GM12892 (cell line): ENCODE results near the gene TRDMT1.

Experiments
- POLR2A ChIP-seq: IDR thresholded peaks from 2 replicates; pipeline ENCODE4 v1.6.1; 2011; ENCODE audit warnings: low read depth, low read length, control low read depth
- POLR2AphosphoS5 ChIP-seq: IDR thresholded peaks from 2 replicates; pipeline ENCODE4 v1.6.1; 2011; ENCODE audit warnings: low read depth, low read length, control low read depth
- TAF1 ChIP-seq: IDR thresholded peaks from 2 replicates; pipeline ENCODE4 v1.6.1; 2011; ENCODE audit warnings: low read depth, mild to moderate bottlenecking, control low read depth, low read length, borderline replicate concordance

DNA sequence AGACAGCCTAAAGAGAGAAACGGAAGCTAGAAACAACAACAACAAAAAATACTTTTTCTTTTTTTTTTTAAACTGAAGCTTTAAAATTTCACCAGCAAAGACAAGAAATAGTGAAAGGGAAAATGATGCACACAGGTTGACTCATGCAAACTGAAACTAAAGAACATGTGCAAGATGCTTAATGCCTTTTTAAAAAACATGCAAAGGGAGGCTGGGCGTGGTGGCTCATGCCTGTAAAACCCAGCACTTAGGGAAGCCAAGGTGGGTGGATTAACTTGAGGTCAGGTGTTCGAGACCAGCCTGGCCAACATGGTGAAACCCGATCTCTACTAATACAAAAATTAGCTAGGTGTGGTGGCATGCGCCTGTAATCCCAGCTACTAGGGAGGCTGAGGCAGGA is 56.7 kb downstream of the TRDMT1 start:
- TF ChIP-seq POLR2AphosphoS5 = no peak
- TF ChIP-seq TAF1 = no peak
- TF ChIP-seq POLR2A = no peak
